Right cardiac atrium (tissue), 5 donors: ENCODE results near the gene LHX3. TPM values are rescaled to one million over a fixed set of nuclear protein-coding genes. Genes with fewer than 3 reads are reported as not detected.

ENCODE experiments used
- ATAC-seq, 2 donors: fragments of 200-7000 bp; cut with Tn5 transposase; one replicate each; pipeline versions ENCODE4 v1.8.0 to v1.9.1; 2020; ENCODE audit warnings: moderate library complexity in 2 of 2, mild to moderate bottlenecking in 1 of 2
- DNase-seq, 3 donors: peaks; one replicate each; pipeline ENCODE4 v3.0.0-alpha.2; 2020
- H3K27ac ChIP-seq: one replicate; pipeline ENCODE4 v1.5.1; 2013; ENCODE audit warnings: mild to moderate bottlenecking, low read length, control low read depth, moderate library complexity
- H3K27me3 ChIP-seq: one replicate; pipeline ENCODE4 v1.6.1; 2013; ENCODE audit not compliant: control insufficient read depth, insufficient read depth
- H3K4me1 ChIP-seq: one replicate; pipeline ENCODE4 v1.6.1; 2013; ENCODE audit warnings: low read length; ENCODE audit not compliant: control insufficient read depth, insufficient read depth
- H3K4me3 ChIP-seq: one replicate; pipeline ENCODE4 v1.5.1; 2013; ENCODE audit warnings: low read length, control low read depth
- H3K9me3 ChIP-seq: one replicate; pipeline ENCODE4 v1.6.1; 2013; ENCODE audit warnings: low read length; ENCODE audit not compliant: control insufficient read depth
- WGBS: extraction: QIAGEN DNeasy Blood & Tissue Kit; methylation state at CpG from one replicate; pipeline ENCODE4 v1.1.7; 2013; 5-methylcytosine and 5-hydroxymethylcytosine counted together
- intact Hi-C, 4 donors: fragments of 100-400 bp; cut with DNase I; formaldehyde crosslinking; loops; one replicate each; pipeline versions ENCODE4 v1.11.0 to v1.14.0; 2022 to 2023
- long read RNA-seq, 4 donors: library from polyadenylated mRNA; unstranded; transcript quantifications; one replicate each; pipeline ENCODE4 v2.0.0, GENCODE V29; 2020 to 2021
- polyA plus RNA-seq: library from polyadenylated mRNA; stranded (reverse); fragments of 200-250 nt; gene quantifications from one replicate; pipeline ENCODE4 v1.2.3, GENCODE V29; 2013
- total RNA-seq, 4 donors: library from RNA; stranded (reverse); fragmentation: NEBNext Ultra II Directional; extraction: Animal tissue kit (Norgen Biotek cat#: 25700); gene quantifications; one replicate each; pipeline ENCODE4 v1.2.1, GENCODE V29; 2021
- donor health status: healthy with polysubstance abuse.
- donor health status: DM: no; HTN: yes; CAD: no.
- donor health status: DM: no; HTN: no; CAD: no.
- donor health status: DM: no; HTN: yes; CAD: no; lungs with severe emphysema.
- donor health status: DM: yes; HTN: yes; CAD: no.

The LHX3 gene
- total RNA-seq (not detected), polyA plus RNA-seq (not detected)
- long read RNA-seq, donor 1, result 0 reads
- long read RNA-seq, donor 2, result 0 reads
- long read RNA-seq, donor 3, result 0 reads
- long read RNA-seq, donor 4, result 0 reads

- peak in 1 of 3 donors; percentile 69 for DNase-seq
- H3K9me3 ChIP-seq, result no peaks in the 10 kb centered on the region
- no peaks in the 10 kb centered on the region for H3K4me1 ChIP-seq
- 8% methylated on average over 70 of the region's 70 CpGs for WGBS
- H3K27me3 ChIP-seq, result no peaks in the 10 kb centered on the region
- no peak within 1 kb of the TSS for H3K27ac ChIP-seq
- intact Hi-C loops, result no loop called here
- peak; percentile 23 to 56 for ATAC-seq
- H3K4me3 ChIP-seq, result no peak within 1 kb of the TSS
Observed at GRCh38 chr9:136204838-136205706, at the start of gene LHX3. Gene LHX3, minus strand, starts transcription at chr9:136205128. Its CDS starts 116 bp downstream, at chr9:136205012.

GRCh38 chr9:136253246-136254130 is 48.6 kb upstream of the LHX3 start:
- no peaks in the 10 kb centered on the region for H3K27me3 ChIP-seq
- WGBS, result 73% methylated on average over 32 of the region's 32 CpGs
- DNase-seq, result peak in 1 of 3 donors; percentile 59

GRCh38 chr9:136252846-136253245 is 47.9 kb upstream of the LHX3 start:
- ATAC-seq (no peak), DNase-seq (peak in 1 of 3 donors; percentile 27)
- Histone ChIP-seq H3K27me3 (no peaks in the 10 kb centered on the region), H3K9me3 (no peaks in the 10 kb centered on the region), H3K4me1 (no peaks in the 10 kb centered on the region), H3K27ac (no peak overlapping the region), H3K4me3 (no peak overlapping the region)
- intact Hi-C loops, result no loop called here
- 85% methylated on average over 10 of the region's 10 CpGs for WGBS

More at GRCh38 chr9:136253246-136254130, 48.6 kb upstream of the LHX3 start:
- intact Hi-C loops, result no loop called here
- H3K27ac ChIP-seq, result no peak overlapping the region
- ATAC-seq, result no peak
- no peak overlapping the region for H3K4me3 ChIP-seq
- H3K9me3 ChIP-seq, result no peaks in the 10 kb centered on the region
- H3K4me1 ChIP-seq, result no peaks in the 10 kb centered on the region

GRCh38 chr9:136252281-136252680 is 47.4 kb upstream of the LHX3 start:
- Histone ChIP-seq H3K4me3 (no peak overlapping the region), H3K27ac (no peak overlapping the region), H3K27me3 (no peaks in the 10 kb centered on the region), H3K4me1 (no peaks in the 10 kb centered on the region), H3K9me3 (no peaks in the 10 kb centered on the region)
- 91% methylated on average over 29 of the region's 29 CpGs for WGBS
- intact Hi-C loops, result no loop called here
- DNase-seq, result peak in 2 of 3 donors; percentile 32 to 36
- no peak for ATAC-seq

GRCh38 chr9:136251264-136252115 is 46.6 kb upstream of the LHX3 start:
- no peak overlapping the region for H3K27ac ChIP-seq
- no peaks in the 10 kb centered on the region for H3K4me1 ChIP-seq
- H3K4me3 ChIP-seq, result no peak overlapping the region
- H3K9me3 ChIP-seq, result no peaks in the 10 kb centered on the region
- no peaks in the 10 kb centered on the region for H3K27me3 ChIP-seq
- DNase-seq (peak in 1 of 3 donors; percentile 47), ATAC-seq (no peak)
- intact Hi-C loops, result no loop called here
- 88% methylated on average over 50 of the region's 50 CpGs for WGBS

GRCh38 chr9:136250676-136251075 is 45.7 kb upstream of the LHX3 start:
- intact Hi-C loops, result no loop called here
- 61% methylated on average over 10 of the region's 10 CpGs for WGBS
- no peaks in the 10 kb centered on the region for H3K27me3 ChIP-seq
- no peak overlapping the region for H3K27ac ChIP-seq
- no peak for ATAC-seq
- no peaks in the 10 kb centered on the region for H3K9me3 ChIP-seq
- H3K4me1 ChIP-seq, result no peaks in the 10 kb centered on the region
- H3K4me3 ChIP-seq, result no peak overlapping the region
- peak in 1 of 3 donors; percentile 25 for DNase-seq

- peaks cover 1% of the 10 kb centered on the region for H3K4me1 ChIP-seq
- H3K4me3 ChIP-seq, result no peak overlapping the region
- WGBS, result 63% methylated on average over 30 of the region's 30 CpGs
- peak in 1 of 3 donors; percentile 40 for DNase-seq
- intact Hi-C loops, result no loop called here
- no peak for ATAC-seq
- H3K27me3 ChIP-seq, result no peaks in the 10 kb centered on the region
- no peaks in the 10 kb centered on the region for H3K9me3 ChIP-seq
- no peak overlapping the region for H3K27ac ChIP-seq
Observed at GRCh38 chr9:136249877-136250559, 45.1 kb upstream of the LHX3 start.

- no peak overlapping the region for H3K4me3 ChIP-seq
- intact Hi-C loops, result no loop called here
- peak in 2 of 3 donors; percentile 48 to 57 for DNase-seq
- WGBS, result 79% methylated on average over 30 of the region's 30 CpGs
- H3K27me3 ChIP-seq, result no peaks in the 10 kb centered on the region
- peaks cover 6% of the 10 kb centered on the region for H3K4me1 ChIP-seq
- no peak overlapping the region for H3K27ac ChIP-seq
- ATAC-seq, result no peak
- H3K9me3 ChIP-seq, result no peaks in the 10 kb centered on the region
Observed at GRCh38 chr9:136248951-136249876, 44.3 kb upstream of the LHX3 start.

- Histone ChIP-seq H3K4me1 (peaks cover 6% of the 10 kb centered on the region), H3K27ac (no peak overlapping the region), H3K9me3 (no peaks in the 10 kb centered on the region), H3K4me3 (no peak overlapping the region), H3K27me3 (no peaks in the 10 kb centered on the region)
- intact Hi-C loops, result no loop called here
- no peak for ATAC-seq
- WGBS, result 79% methylated on average over 24 of the region's 24 CpGs
- peak in 2 of 3 donors; percentile 48 to 54 for DNase-seq
Observed at GRCh38 chr9:136247947-136248637, 43.2 kb upstream of the LHX3 start.
